ENCODE results near the gene DBH.

Gene DBH

GRCh38 chr9:133665096-133665495, 28.9 kb downstream of the DBH start:
- H3K27ac ChIP-seq = no peak overlapping the region
- TF ChIP-seq ZFX (IDR thresholded peaks at IDR 0.05; ENCODE audit: borderline replicate concordance) (no peak), CTCF (IDR thresholded peaks at IDR 0.05) (no peak)

GRCh38 chr9:133665535-133665934, 29.4 kb downstream of the DBH start:
- H3K27ac ChIP-seq = no peak overlapping the region
- no peak for TF ChIP-seq ZFX (IDR thresholded peaks at IDR 0.05; ENCODE audit: borderline replicate concordance)
- TF ChIP-seq CTCF (IDR thresholded peaks at IDR 0.05) = no peak

- TF ChIP-seq ZFX (IDR thresholded peaks at IDR 0.05; ENCODE audit: borderline replicate concordance) (no peak), CTCF (IDR thresholded peaks at IDR 0.05) (no peak)
These were observed 30.2 kb downstream of the DBH start for GRCh38 chr9:133666387-133666786.

GRCh38 chr9:133666845-133667244, 30.7 kb downstream of the DBH start:
- no peak overlapping the region for H3K27ac ChIP-seq
- no peak for TF ChIP-seq ZFX (IDR thresholded peaks at IDR 0.05; ENCODE audit: borderline replicate concordance)
- TF ChIP-seq CTCF (IDR thresholded peaks at IDR 0.05) = no peak

More at GRCh38 chr9:133666387-133666786, 30.2 kb downstream of the DBH start:
- no peak overlapping the region for H3K27ac ChIP-seq

- no peak for TF ChIP-seq ZFX (IDR thresholded peaks at IDR 0.05; ENCODE audit: borderline replicate concordance)
- no peak for TF ChIP-seq CTCF (IDR thresholded peaks at IDR 0.05)
- no peak overlapping the region for H3K27ac ChIP-seq
These were observed 31.7 kb downstream of the DBH start for GRCh38 chr9:133667759-133668450.

- no peak for TF ChIP-seq ZFX (IDR thresholded peaks at IDR 0.05; ENCODE audit: borderline replicate concordance)
- no peak for TF ChIP-seq CTCF (IDR thresholded peaks at IDR 0.05)
- no peak overlapping the region for H3K27ac ChIP-seq
These were observed 33.1 kb downstream of the DBH start for GRCh38 chr9:133669182-133669801.

GRCh38 chr9:133670466-133670865, 34.3 kb downstream of the DBH start:
- no peak for TF ChIP-seq CTCF (IDR thresholded peaks at IDR 0.05)
- TF ChIP-seq ZFX (IDR thresholded peaks at IDR 0.05; ENCODE audit: borderline replicate concordance) = no peak
- H3K27ac ChIP-seq = no peak overlapping the region
